COR-L47 (cell line): Measurements from ENCODE around the gene IL6ST.

Experiments
- DNase-seq: peaks from one replicate; lab custom pipeline; 2025; lab: John Stamatoyannopoulos, UW

The IL6ST gene

DNA sequence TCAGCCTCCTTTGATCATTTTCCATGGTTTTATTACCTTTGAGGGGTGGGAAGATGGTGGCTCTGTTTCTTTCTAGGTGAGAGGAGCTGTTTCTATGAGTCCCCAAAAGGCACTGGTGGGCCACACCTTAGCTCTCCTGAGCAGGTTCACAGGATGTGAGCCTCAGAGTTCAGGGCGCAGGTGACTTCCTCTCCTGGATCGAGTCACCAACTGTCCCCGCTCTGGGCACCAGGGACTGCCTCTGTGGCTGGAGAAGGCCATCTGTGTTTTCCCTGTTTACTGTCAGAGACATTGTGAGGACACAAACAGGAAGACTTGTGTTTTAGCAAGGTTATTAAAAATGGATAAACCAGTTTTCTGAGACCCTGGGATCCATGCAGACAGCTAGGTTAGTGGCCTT is 75.1 kb downstream of the IL6ST start:
- no peak for DNase-seq

DNA sequence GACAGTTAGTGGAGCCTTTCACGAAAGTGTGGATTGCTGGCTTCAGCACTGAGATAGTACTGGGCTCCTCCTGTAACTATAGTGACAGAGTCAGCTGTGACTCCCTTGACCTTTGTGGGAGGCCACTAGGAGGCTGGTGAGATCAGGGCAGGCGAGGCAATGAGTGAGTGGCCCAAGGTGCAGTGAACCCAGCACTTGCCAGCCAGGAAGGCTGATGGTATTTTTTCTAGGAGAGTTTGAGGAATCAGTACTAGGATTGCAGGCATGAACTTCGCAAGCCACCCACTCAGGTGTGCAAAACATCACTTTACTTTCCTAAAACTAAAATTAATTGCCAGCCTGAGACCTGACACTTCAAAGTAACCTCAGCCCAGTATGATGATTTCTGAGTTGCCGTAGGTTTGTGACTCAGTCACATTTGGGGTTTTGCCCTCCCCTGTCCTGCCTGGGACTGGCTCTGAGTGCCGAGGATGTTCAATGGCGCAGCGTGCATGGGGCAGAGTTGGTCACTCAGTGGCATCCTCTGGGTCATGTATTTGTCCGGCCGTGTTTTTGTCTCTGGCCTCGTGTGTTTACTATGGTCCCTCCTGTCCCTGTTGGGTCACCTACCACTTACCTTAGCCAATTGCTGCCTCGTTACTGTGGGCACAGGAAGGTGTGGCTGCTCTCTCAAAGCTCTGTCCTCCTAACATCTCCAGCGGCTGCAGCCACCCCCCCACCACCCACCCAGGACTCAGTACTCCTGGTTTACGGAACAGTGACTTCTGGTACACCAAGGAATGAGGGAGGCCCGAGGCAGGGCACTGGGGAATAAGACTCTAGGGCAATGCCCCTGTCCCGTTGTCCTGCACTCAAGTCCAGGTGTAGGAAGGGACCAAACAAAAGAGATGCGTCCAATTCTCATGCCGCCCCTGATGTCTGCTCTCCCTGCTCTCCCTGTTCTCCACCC is 76.4 kb downstream of the IL6ST start:
- no peak for DNase-seq

DNA sequence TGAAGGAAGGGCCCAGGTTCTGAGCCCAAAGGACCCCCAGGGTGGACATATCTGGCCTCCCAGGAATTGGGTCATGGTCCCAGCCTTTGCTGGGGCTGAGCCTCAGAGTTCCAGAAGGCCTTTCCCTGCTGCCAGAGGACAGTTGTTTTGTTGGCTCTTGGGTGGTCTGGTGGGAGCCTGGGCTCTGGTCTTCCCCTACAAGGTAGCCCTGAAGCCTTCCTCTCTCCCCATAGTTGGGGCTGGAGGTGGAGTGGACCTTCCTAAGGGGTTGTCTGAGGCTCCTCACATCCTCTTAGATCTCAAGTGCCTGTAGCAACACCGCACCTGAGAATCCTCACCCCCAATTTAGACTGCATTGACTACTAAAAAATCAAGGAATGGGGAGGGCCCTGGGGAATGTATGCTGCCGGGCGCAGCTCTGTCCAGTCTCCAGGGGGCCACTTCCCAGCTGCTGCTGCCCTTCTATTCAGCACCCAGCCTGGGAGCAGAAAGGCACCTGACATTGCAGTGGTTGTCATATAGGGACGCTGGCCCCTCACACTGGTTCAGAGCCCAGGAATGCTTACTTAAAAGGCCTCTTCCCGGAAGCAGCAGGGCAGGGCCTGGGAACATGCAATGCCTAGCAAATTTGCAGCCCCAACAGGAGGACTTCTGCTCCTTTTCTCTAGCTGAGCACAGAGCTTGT is 77.2 kb downstream of the IL6ST start:
- DNase-seq = no peak

DNA sequence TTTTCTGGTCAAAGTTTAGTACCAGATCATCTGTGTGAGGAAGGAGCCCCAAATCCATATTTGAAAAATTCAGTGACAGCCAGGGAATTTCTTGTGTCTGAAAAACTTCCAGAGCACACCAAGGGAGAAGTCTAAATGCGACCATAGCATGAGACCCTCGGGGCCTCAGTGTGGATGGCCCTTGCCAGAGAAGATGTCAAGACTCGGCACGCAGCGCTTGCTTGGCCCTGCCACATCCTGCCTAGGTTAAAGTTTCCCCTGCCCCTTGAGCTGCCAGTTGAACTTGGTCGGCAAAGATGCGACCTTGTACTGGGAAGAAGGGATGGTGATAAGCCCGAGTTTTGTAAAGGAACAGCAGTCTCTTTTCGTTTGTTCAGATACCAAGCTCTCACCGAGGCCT is 77.8 kb downstream of the IL6ST start:
- no peak for DNase-seq

DNA sequence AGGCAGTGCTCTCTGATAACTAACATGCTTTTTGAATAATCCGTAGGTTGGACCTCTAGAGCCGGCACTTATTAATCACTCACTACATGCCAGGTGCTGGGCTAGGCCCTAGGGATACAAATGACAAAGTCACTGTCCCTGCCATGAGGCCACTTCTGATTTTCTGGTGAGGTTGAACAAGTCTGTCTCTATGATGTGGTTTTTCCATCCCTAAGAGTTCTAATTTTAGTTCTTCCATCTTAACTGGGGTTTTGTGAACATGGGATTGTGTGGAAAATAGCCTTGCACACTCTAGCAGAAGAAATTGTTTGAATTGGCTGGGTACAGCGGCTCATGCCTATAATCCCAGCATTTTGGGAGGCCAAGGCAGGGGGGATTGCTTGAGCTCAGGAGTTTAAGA is 79.0 kb downstream of the IL6ST start:
- DNase-seq = no peak

DNA sequence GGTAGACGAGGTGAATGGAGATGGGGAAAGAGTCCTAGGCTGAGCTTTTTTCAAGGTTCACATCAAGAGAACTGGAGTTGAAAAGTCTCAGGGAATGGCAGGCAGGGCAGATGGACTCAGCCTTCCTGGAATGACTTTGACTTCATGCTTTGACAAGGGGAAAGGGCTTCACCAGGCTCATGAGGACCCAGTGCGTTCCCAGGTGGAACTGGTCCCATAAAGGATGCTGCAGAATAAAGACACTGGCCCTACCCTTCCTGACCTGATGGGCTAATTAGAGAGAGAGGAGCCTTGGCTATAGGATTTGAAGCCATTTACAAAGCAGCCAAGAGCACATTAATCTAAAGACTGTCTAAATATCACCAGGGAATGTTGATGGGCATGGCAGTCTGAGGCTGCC is 79.8 kb downstream of the IL6ST start:
- DNase-seq = no peak

DNA sequence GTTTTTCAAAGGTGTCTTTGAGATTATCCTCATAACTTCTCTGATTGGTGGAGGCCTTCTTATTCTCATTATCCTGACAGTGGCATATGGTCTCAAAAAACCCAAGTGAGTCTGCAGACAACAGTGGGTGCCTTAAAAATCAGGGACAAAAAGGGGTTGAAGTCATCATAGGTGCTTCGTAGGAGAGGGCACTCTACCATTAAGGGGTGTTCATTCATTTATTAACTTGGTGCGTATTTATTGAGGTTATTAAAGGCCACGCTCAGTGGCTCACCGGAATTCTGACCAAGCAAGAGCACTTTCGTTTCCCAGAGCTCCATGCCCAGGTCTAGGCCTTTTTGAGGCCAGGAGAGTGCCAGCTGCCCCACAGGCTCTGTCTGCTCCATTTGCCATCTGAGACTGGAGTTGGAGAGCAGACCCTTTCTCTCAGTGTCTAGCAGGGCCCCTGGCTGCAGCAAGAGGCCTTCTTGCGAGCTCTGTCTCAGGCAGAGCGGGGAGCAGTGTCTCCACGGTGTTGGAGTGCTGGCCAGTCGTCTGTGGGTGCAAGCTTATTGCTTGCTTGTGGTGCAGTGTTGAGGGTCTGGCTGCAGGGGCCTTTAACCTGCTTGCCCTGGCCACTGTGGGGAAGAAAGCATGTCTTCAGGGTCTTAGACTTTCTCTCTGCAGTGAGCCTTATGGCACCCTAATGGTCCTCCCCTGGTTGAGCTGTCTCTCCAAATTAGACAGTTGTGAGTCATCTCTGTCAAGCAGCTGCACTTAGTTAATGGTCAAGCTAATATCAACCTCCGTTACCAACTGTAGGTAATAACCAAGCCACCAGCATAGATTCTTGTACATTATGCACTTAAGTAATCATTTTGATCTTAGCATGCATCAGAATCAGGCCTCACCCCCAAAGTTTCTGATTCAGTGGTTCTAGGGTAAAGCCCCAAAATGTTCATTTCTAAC is 81.0 kb downstream of the IL6ST start:
- no peak for DNase-seq

DNA sequence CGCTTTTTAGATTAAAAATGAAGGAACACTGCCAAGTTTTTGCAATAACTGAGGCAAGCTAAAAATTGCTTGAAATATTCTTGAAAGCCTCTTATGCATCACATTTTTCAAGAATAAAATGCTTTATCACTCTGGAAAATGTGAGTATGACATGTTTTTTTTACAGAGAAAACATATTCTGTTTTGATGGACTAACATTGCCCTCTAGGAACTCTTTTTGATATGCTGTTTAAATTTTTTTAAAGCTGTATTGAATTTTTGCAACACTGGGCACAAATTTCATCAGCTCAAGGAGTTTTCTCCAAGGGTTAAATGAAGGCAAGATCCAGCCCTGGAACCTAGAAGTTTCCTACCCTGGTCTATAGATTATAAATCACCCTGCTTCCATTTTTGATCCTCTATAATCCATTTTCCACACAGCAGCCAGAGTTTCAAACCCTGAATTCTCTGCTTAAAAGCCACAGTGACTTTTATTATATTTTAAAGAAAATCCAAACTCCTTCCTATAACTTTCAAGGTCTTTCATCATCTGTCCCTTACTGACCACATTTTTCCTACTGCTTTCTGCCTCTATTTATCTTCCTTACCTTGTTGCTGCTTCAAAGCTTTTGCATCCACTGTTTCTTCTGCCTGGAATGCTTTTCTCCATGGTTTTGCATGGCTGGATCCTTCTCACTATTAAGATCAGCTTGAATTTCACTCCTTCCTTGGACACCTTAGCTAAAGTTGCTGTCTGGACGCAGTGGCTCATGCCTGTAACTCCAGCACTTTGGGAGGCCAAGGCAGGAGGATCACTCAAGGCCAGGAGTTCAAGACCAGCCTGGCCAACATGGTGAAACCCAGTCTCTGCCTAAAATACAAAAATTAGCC is 82.7 kb downstream of the IL6ST start:
- no peak for DNase-seq

DNA sequence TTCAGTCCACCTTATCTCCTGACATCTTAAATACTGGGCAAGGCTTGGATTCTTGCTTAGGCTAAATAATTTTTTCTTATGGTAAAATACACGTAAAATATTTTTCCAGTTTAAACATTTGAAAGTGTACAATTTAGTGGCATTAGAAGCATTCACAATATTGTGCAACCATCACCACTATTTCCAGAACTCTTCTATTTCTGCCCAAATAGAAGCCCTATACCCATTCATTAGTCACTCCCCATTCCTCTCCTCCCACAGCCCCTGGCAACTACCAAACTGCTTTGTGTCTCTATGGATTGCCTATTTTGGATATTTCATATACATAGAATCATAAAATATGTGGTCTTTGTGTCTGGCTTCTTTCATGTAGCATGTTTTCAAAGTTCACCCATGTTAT is 86.0 kb downstream of the IL6ST start:
- DNase-seq = no peak

DNA sequence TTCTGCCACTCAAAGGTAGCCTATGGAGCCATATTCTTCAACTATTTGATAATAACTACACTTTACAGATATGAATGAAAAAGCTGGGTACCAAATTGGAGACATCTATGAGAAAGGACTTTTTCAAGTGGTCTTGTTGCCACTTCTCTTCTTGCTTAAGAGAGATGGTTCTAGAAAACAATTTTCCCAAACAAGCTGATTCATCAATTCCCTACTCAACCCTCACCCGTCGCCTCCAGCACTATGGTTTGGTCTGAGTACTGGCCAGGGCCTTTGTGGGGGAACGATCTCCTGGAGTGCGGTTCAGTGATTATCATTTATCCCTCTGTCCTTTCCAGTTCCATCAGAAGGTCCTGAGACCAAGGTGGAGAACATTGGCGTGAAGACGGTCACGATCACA is 86.8 kb downstream of the IL6ST start:
- no peak for DNase-seq

DNA sequence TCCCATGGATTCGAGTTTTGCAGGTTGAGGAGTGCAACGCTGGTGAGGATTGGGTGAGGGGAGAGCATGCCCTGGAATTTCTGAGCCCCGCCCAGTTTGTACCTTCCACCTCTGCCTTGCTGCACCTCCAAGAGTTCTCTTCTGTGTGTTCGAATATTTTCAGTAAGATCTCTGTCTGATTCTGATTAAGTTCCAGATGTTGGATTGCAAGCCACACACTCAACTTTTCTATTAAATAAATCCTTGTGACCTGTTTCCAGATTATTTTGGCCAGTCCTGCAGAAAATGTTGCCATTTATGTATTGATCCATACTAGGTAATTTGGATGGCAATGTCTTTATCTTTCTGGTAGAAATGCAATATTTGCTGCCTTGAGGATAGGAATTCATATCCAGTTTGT is 89.5 kb downstream of the IL6ST start:
- DNase-seq = no peak

DNA sequence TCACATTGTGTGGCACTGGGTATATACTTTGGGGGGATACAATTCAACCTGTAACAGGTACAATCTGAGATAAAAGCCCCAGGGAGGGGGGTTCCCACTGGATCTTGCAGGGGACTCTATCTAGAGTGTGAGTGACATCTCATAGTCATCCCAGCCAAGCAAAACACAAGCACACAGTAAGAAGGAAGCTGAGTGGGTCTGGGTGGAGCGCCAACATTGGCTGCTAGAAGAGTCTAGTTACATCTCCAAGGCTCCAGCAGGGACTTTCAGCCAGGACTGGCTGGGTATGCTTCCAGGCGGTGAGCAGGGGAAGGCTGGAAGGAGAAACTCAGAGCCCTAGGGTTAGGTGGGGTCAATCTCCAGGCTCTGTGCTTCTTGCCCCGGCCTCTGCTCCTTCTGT is 90.6 kb downstream of the IL6ST start:
- DNase-seq = no peak

DNA sequence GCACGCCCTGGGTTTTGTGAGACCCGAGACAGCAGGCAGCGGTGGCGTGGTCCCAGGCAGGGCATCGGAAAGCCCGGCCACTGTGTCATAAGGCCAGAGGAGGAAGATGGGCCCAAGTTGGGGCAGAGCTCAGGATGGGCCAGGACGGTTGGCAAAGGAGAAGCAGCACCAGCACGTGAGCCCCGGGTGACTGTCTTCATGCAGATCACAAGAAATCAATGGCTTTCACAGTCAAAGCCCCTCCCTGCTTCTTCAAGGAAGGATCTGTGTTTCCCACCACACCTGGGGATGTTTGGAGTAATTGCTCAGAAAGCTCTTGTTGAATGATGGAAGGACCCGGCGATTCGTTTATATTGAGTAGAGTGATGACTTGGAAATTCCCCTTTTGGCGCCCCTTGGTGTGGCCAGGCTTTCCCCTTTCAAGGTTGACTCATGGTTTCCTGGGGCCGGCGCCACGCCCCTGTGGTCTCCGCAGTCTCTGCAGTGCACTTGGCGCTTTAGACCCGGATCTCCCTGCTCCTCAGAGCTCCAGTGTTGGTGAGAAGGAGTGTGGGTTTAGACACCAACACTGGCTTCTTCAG is 91.6 kb downstream of the IL6ST start:
- no peak for DNase-seq

DNA sequence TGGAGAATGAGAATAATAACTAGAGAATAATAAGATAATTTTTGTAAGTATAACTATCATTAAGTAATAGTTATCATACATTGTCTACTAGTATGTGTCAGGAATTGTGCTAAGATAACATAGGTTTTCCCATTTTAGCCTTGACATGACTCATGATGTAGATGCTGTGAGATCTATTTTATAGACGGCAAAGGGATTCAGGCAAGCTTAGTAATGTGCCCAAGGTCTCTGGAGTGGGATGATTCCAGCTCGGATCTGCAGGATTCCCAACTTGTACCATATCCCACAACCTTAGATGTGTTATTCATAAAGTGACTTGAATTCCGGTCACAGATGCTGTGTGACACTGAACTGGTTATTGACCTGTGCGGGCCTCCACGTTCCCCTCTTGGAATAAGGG is 92.1 kb downstream of the IL6ST start:
- no peak for DNase-seq

DNA sequence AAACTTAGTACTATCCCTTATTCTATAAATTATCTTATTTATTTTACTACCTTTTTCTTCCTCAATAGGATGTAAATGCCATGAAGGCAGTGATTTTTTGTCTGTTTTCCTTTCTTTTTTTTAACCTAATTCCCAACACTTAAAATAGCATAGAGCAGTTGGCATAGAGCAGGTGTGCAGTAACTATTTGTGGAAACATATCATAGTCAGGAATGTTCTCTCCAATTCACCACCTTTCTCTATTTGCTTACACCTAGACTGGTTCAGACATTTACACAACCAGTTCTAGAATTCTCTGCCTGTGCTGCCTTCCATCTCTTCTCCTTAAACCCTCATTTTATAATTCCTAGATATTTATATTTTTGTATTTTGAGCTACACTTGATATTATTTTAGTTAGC is 94.0 kb downstream of the IL6ST start:
- no peak for DNase-seq

DNA sequence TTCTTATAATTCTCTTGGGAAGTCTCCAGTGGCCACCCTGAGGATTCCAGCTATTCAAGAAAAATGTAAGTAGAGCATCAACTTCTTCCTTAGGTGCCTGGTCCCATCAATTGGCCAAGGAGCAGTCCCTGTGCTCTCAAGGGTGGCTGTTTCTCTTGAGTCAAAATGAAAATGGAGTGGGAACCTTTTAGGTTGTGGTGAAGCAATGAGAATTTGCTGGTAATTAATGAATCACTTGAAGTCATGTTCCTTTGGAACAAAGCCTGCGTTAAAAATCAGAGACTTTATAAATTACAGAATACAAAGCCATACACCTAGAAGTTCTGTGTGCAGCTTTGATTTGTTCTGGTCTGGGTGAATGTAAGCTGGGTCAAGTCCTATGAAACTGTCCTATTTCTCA is 94.7 kb downstream of the IL6ST start:
- DNase-seq = no peak

DNA sequence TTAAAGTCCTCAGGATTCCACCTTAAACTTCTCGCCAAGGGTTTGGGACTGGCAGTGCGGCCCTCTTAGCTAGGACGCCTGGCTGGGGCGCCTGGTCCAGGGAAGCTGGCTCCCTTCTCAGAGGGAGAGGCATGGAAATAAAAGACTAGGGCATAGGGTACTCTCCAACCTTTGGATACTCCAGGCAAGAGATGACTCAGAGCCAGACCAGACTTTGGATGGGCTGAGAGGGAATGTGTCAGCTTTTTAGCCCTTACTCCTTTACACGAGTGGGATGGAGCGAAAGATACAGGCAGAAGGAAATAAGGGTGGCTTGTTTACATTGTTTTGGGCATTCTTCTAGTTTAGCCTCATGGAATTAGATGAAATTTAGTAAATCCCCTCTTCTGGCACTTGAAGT is 95.4 kb downstream of the IL6ST start:
- DNase-seq = no peak

DNA sequence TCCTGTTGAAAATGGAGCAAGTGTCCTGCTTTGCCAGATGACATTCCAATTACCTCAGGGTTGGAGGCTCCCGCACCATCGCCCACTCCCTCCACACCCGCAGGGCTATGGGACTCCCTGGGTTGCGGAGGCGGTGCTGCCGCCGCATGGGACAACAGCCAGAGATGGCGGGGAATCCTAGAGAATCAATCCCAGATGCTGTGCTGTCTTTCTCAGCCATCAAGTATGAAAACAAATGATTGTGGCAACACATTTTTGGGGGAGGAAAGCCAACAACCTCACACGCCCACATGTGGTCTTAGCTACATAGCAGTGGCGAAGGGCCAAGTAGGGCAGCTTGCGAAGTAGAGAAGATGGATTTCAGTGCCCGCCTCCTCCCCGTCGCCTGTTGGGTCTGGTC is 96.9 kb downstream of the IL6ST start:
- DNase-seq = no peak

DNA sequence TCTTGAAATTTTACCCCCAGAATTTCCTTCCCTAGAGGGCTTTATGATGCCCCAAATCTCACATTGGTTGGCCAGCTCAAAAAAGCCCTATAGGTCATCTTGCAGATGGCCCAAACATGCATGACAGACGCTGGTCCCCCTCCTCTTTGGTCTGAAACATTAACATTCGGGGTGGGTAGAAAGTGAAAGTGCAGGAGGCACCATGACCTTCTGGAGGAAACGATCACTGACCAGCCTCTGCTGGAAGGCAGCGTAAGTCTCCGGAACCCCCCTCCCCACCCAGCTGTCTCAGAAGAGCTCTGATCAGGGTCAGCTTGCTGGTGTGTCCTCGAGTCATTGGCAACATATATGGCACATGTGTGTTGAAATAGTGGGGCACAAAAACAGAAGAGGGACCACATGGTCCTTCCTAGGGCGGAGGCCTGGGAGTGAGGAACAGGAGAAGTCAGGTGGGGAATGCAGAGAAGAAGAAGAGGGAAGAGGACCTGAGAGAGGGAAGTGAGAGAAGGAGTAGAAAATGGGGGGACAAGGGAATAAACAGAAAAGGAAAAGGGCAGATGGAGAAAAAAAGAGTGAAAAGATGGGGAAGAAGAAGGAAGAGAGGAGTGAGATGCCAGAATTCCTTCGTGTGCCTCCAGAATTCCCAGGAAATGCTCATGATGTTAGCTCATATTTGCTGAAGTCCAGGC is 97.4 kb downstream of the IL6ST start:
- DNase-seq = no peak

DNA sequence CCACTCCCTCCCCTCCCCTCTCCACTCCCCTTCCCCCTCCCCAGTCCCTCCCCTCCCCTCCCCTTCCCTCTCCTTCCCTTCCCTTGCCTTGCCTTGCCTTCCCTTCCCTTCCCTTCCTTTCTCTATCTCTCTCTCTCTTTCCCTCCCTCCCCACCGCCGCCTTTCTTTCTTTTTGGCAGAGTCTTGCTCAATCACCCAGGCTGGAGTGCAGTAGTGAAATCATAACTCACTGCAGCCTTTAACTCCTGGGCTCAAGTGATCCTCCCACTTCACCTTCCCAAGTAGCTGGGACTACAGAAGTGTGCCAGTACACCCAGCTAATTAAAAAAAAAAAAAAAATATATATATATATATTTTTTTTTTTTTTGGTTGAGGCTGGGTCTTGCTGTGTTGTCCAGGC is 98.1 kb downstream of the IL6ST start:
- no peak for DNase-seq
